GM21786 (cell line): ENCODE measurements around the gene FXR2.

Source experiments
- ATAC-seq: cut with Tn5 transposase; IDR thresholded peaks from one replicate; pipeline ENCODE4 v1.9.1; 2021; ENCODE audit not compliant: unreplicated experiment

The FXR2 gene

DNA sequence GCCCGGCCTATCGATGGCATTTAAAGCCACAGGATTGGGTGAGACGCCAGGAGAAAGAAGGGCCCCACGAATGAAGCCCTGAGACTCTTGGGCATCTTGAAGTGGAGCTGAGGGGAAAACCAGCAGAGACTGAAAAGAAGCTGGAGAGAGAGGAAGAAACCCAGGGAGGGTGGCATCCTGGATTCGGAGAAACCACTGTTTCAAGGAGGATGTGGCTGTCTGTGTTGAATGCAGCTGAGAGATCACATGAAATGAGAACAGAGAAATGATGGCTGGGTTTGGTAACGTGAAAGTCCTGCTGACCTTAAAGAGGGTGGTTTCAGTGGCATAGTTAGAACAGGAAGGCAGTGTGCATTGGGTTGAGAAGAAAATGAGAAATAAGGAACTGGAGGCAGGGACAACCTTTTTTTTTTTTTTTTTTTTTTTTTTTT is 62.1 kb downstream of the FXR2 start:
- peak; percentile 79 for ATAC-seq

DNA sequence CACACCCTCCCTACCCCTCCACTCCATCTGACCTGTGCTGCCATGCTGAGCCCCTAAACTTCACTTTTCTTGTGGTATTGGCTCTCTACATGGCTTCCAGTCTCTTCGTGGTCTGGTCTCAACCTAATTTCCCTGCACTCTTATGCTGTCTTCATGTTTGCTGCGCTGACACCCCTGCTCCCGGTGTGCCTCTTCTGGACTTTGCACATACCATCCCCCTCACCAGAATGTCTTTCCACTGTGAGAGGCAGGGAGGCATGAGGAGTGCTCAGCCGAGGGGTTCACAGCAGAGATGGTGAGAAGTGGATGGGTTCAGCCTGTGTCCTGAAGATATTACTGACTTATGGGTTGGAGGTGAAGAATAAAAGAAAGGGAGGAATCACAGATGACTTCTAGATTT is 63.3 kb downstream of the FXR2 start:
- no peak for ATAC-seq

DNA sequence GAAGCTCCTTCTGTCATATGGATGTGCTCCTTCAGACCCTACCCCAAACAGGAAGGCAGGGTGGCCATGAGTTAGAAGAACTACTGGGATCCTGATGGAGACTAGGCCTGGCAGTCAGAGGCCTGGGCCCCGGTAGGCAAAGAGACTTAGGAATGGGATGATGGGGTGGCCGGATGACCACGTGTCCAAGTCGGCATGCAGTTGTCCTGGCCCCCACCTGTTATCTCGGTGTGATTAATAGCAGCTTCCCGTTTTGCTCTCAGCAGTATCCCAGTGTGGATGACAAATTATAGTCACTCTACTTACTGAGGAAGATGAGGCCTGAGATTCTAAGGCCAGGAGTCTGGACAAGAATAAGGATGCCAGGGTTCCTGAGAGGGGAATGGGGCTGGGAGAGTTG is 64.4 kb downstream of the FXR2 start:
- ATAC-seq, result no peak

DNA sequence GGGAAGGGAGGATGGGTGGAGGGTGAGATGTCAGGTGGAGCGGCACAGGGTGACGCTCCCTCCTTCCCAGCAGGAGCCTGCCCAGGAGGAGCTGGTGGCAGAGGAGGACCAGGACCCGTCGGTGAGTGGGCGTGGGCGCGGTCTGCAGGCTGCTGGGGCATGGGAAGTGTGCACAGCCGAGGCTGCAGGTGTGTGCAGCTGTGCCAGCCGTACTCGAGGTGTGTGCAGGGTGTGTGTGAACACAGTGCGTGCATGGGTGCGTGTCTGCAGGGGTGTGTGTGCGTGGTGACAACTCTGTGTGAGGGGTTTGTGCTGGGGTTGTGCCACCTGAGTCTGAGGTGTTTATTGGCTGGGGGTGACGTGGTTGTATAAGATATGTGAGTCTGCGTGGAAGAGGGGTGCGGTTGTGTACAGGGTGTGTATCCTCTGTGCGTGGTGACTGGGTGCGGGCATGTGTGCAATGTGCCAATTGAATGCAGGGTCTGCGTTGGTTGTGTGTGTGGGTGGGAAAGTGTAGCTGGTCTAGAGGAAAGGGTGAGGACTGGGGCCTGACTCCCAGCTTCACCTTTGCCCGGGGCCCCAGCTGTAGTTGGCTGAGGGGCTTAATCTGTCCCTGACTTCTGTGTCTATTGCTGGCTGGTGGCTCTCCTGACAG is 65.2 kb downstream of the FXR2 start:
- no peak for ATAC-seq

DNA sequence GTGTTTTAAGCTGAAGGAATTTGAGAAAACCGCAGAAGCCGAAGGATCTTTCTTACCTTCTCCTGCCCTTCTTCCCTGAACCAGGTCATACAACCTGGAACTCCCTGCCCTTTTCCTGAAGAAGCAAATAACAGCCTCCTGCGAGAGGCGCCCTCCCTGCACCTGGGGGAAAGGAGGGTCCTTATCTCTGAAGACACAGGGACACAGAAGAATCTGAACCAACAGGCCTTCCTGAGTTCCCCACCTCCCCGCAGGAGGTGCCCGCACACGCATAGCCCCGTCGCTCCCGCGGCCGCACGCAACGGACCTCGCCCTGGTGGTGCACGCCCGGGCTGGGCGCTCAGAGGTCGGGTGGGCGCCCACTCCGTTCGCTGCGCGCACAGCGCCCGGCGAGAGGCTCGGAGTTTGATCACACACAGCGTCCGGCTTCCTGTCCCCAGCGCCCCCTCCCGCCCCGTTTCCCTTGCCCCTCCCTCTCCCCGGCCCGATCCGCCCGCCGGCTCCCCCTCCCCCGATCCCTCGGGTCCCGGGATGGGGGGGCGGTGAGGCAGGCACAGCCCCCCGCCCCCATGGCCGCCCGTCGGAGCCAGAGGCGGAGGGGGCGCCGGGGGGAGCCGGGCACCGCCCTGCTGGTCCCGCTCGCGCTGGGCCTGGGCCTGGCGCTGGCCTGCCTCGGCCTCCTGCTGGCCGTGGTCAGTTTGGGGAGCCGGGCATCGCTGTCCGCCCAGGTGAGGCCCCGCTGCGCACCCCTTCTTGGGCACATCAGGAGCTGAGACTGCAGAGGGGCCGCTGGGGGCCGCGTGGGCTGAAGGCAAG is 65.9 kb downstream of the FXR2 start, which contains the start of gene TNFSF12:
TNFSF12 (plus strand) TSS at position 474 of the 816 bp plus-strand sequence; CDS start at position 570, 96 bp downstream.
- no peak for ATAC-seq

DNA sequence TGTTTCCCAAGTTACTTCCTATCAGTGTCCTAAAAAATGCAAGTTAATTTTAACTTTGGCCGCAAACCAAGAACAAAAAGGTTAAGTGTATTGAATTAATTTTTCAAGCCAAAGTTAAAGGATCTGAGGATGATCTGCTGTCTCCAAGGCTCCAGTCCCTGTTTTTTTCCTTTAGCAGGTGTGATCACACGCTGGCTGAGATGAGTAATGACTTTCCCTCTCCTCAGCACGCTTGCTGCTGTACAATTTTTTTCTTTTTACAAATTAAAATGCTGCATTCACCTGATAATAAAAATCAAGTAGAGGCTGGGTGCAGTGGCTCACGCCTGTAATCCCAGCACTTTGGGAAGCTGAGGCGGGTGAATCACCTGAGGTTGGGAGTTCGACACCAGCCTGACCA is 69.8 kb downstream of the FXR2 start:
- no peak for ATAC-seq
